Stimulated activated CD8-positive, alpha-beta memory T cell treated with anti-CD3 and anti-CD28 coated beads, Interleukin-4, amount 100 ng/mL, for 4 hours (primary cell): Measurements from ENCODE around the gene CR2.
"Not testable (repeated sequence)": the region's sequence is repeated elsewhere in the genome, so short reads cannot be mapped to it uniquely, and the experiment has no call there.

Experiments
- DNase-seq, 2 donors: peaks; one replicate each; pipeline ENCODE4 v3.0.0-alpha.2; 2020; ENCODE audit warnings: low read depth in 2 of 2, low spot score in 1 of 2

Gene CR2

GRCh38 chr1:207444514-207445217, 9.5 kb upstream of the CR2 start:
- DNase-seq, result no peak

GRCh38 chr1:207453710-207454045, 450 bp upstream of the CR2 start:
- no peak for DNase-seq

- no peak for DNase-seq
These were observed 1.1 kb downstream of the CR2 start for GRCh38 chr1:207455183-207455754.

- DNase-seq, result no peak
These were observed 4.3 kb downstream of the CR2 start for GRCh38 chr1:207458414-207458813.

- no peak for DNase-seq
These were observed 4.9 kb downstream of the CR2 start for GRCh38 chr1:207459008-207459407.

GRCh38 chr1:207461649-207462048, 7.5 kb downstream of the CR2 start:
- DNase-seq, result no peak

GRCh38 chr1:207462535-207462934, 8.4 kb downstream of the CR2 start:
- no peak for DNase-seq

- DNase-seq, result no peak
These were observed 8.9 kb downstream of the CR2 start for GRCh38 chr1:207463021-207463420.

- no peak for DNase-seq
These were observed 9.4 kb downstream of the CR2 start for GRCh38 chr1:207463571-207463970.

- no peak for DNase-seq
These were observed 16.8 kb downstream of the CR2 start for GRCh38 chr1:207470927-207471326.

- DNase-seq, result no peak
These were observed 20.1 kb downstream of the CR2 start for GRCh38 chr1:207474210-207474609.

GRCh38 chr1:207486198-207486597, 32.1 kb downstream of the CR2 start:
- no peak for DNase-seq

GRCh38 chr1:207487636-207488035, 33.5 kb downstream of the CR2 start:
- no peak for DNase-seq

GRCh38 chr1:207493212-207493611, 39.1 kb downstream of the CR2 start:
- DNase-seq, result no peak

GRCh38 chr1:207494171-207494570, 40.0 kb downstream of the CR2 start:
- DNase-seq, result no peak

GRCh38 chr1:207495281-207495680, 41.2 kb downstream of the CR2 start:
- DNase-seq, result not testable (repeated sequence)

- DNase-seq, result peak in 1 of 2 donors; percentile 5
These were observed 42.0 kb downstream of the CR2 start, which contains the start of gene CR1 for GRCh38 chr1:207495801-207496792. CR1 (plus strand) TSS chr1:207496157; CDS start chr1:207496268, 111 bp downstream.

- DNase-seq, result no peak
These were observed 43.8 kb downstream of the CR2 start for GRCh38 chr1:207497941-207498340.

GRCh38 chr1:207499573-207499972, 45.4 kb downstream of the CR2 start:
- DNase-seq, result peak; percentile 23 to 39

- no peak for DNase-seq
These were observed 46.2 kb downstream of the CR2 start for GRCh38 chr1:207500306-207500705.

- DNase-seq, result no peak
These were observed 46.9 kb downstream of the CR2 start for GRCh38 chr1:207501071-207501470.

GRCh38 chr1:207502726-207503125, 48.6 kb downstream of the CR2 start:
- no peak for DNase-seq
